HG03139 (cell line): ENCODE data around the gene TDO2.

Source experiments
- ATAC-seq: cut with Tn5 transposase; IDR thresholded peaks from one replicate; pipeline ENCODE4 v1.9.1; 2021; ENCODE audit not compliant: unreplicated experiment

Gene TDO2

DNA sequence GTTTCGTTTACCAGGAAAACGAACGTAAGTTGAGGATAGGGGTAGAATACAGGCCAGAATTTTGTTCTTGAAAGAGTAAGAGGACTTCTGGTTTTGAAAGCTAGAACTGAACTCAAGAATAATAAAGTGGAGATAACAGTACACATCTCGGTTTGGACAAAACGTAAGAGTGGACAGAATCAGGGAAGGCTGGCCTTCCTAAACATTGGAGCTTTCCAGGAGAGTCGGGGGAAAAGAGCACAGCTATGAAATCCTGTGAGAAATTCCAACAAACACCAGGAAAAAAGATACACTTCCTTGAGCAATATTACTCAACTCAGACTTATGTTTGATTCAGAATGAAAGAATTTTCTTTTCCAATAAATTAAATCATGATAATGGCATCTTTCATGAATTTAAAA lies 49.0 kb downstream of the TDO2 start:
- no peak for ATAC-seq

DNA sequence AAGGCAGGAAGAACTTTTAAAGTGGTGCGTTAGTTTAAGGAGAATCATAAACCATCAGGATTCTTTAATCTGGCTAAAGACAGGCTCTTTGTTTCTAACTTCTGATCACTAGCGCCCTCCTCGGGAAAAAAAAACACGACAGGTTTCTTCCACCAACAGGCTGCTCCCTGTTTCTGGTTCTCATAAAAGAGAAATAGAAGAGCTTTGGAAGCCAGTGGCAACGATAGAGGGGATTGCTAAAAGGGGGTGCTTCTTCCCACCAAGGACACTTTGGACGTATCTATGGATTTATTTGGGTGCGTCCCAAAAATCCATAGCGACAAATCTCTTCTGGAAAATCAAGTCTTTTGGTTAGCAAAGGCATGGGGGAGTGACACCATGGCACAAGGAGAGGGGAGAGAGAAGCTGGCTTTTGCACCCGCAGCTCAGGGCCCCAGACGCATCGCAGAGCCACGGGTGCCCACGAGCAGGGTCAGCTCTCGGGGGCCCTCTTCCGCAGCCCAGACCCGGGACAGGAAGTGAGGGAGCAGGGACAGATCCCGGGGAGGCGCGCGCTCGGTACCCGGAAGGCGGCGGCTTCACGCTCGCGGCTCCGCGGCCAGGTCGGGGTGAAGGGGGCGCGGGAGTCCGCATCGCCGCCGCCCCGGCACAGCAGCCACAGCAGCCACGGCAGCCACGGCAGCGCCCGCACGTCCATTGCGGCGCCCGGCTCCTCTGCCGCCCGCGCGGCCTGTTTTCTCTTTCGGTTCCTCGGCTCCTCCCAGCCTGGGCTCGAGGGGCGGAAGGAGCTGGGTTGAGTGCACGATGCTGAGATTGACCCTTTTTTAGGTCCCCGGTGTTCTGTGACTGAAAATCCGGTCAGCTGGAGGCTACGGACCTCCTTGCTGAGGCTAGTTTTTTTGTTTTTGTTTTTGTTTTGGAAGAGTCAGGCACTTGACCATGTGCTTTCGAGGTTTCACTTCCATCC lies 49.9 kb downstream of the TDO2 start, which contains the start of gene CTSO:
Gene CTSO (minus strand): TSS at position 716 of the 967 bp plus-strand sequence. CDS start 19 bp downstream, at position 697.
- peak; percentile 95 for ATAC-seq

DNA sequence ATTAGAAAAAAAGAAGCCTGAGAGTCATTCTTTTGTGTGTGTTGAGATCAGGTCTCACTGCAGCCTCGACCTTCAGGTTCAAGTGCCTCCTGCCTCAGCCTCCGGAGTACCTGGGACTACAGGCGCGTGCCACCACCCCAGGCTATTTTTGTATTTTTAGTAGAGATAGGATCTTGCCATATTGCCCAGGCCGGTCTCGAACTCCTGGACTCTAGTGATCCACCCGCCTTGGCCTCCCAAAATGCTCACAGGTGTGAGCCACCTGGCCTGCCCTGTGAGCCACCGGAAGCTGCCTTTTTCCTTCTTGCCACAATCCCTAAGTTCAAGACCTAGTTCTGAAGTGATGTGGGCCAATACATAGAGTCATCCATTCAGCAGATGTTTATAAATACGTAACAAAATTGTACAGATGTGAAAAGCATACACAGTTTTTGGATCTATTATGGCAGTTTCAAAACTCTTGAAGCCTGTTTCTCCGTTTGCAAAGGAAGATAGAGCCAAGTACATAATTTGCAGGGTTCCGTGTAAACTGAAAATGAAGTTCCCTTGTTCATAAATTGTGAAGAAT lies 50.7 kb downstream of the TDO2 start:
- no peak for ATAC-seq

DNA sequence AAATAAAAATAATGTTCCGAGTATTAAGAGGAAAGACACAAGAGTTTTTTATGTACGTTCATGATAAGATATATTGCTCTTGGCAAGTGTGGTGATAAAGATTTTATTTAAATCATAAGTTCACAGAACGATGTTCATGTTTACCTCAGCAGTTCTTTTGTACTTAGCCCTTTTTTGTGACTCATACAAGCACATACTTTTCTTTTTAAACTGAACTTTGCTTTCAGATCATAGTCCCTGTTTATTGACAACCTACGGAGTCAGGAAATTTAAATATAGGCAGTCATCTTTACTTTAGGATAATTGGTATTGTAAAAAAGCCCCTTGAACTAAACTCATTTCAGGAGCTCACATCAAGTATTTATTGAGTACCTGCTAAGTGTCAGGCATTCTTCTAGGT lies 51.4 kb downstream of the TDO2 start:
- ATAC-seq = no peak

DNA sequence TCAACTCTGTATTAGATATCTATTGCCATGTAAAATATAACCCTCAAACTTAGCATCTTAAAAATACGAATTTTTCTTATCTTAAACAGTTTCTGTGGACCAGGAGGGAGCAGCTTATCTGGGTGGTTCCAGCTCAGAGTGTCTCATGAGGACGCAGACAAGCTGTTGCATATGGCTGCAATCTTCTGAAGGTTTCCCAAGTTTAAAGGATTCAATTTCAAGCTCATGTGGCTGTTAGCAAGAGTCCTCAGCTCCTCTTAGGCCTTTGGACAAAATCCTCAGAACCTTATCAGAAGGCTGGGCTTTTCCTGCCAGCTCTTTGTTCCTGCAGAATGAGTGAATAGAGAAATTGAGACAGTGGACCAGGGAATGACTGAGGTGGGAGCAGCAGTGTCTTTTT lies 53.0 kb downstream of the TDO2 start:
- no peak for ATAC-seq

DNA sequence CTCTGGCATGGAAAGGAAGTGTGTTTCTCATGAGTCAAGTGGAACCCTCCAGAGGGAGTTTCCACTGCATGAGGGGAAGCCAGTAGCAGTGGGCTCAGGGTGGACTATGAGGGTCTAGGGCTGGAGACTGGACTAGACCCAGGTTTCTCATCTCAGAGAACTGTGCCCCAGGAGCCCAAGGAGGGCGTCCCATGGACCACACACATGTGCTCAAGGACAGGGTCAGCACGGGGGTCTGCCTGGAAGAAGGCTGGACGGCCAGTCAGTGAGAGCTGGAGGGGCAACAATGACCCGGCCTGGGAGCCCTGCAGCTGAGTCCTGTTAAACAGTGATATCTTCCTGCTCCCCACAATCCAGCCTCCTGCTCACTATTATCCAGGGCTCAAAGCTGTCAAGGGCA lies 55.9 kb downstream of the TDO2 start:
- ATAC-seq = no peak

DNA sequence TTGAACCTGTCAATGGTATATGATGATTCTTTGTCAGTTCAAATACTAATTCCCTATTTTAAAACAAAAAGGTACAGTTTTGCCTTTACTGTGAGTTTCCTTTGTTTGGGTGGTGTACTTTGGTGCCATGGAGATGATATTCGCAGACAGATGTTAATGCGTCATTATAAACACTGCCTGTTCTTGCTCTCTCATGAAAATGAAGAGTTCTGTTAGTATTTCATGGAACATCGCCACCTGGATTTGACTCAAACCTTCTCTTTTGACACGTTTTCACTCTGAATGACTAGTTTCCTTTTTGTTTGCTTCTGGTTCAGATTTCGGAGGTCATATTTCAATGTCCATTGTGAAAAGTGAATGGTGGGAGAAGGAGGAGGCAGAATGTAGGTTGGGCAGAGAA lies 57.0 kb downstream of the TDO2 start:
- no peak for ATAC-seq

DNA sequence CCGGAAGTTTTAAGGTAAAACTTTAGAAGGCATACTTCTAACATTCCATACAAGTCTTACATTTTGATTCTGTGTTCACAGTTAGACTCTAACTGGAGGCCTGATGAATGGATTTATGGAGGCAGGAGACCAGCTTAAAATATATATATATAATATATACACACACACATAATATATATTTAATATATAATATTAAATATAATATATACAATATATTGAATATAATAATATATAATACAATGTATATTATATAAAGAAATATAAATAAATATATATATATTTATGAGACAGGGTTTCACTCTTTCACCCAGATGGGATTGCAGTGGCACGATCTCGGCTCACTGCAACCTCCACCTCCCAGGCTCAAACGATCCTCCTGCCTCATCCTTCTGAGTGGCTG lies 58.1 kb downstream of the TDO2 start:
- no peak for ATAC-seq

DNA sequence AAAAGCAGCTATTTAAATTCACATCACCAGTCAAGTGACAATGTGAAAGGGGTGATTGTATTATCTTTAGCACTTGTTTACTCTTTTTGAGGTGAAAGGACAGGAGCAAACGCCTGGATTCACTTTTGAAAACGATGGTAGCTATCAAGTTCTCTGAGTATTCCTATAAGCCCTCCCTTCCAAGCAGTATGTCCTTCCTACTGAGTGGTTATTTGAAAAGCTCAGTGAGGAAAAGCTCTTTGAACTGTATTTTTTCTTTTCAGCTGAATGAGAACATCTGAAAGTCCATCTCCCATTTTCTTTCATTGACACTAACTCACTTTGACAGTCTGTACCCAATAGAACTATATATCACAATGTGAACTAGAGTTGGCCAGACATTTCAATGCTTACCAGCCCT lies 59.3 kb downstream of the TDO2 start:
- ATAC-seq = no peak

DNA sequence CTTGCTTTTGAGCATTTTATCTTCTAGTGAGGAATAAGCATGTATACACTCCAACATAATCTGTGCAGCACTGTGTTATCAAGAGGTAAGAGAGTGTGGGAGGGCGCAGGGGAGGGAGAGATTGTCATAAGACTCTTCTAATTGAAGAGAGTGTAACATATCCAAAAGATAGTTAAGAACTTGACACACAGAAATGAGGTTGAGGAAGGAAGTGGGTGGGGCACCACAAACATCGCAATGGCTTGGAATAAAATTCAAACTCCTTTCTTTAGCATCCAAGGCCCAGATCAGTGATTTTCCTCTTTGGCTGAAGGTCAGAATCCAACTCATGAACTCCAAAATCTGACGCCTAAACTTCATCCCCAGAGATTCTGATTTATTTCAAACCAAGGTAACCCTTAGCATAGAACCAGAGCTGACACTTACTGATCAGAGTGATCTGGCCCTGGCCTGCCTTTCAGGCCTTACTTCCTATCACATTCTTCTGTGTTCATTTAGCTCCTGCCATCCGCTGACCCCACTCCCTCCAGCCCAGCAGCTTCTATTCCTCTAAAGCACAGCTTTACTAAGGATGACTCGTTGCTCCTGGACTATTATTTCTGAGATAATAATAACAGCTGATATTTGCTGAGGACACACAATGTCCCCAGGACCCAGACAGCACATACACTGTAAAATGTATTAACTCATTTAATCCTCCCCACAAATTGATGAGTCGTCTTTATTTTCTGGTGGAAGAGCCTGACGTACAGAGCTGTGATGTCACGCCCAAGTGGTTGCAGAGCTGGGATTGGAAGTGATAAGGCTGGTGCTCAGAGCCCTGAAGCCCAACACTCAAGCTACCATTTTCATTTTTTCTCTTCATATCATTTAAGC lies 60.8 kb downstream of the TDO2 start:
- no peak for ATAC-seq

DNA sequence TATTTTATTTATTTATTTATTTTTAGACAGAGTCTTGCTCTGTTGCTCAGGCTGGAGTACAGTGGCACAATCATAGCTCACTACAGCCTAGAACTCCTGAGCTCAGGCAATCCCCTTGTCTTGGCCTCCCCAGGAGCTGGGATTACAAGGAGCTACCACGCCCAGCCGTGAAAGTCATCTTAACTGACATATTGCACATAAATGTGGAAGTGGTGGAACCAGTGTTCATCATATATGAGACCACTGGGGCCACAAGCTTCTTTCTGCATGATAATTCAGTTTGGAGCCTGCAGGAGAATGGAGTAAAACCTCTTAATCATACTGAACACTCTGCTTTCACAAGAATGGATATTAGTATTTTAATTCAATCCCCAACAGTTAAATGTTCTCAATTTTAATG lies 62.7 kb downstream of the TDO2 start:
- no peak for ATAC-seq

DNA sequence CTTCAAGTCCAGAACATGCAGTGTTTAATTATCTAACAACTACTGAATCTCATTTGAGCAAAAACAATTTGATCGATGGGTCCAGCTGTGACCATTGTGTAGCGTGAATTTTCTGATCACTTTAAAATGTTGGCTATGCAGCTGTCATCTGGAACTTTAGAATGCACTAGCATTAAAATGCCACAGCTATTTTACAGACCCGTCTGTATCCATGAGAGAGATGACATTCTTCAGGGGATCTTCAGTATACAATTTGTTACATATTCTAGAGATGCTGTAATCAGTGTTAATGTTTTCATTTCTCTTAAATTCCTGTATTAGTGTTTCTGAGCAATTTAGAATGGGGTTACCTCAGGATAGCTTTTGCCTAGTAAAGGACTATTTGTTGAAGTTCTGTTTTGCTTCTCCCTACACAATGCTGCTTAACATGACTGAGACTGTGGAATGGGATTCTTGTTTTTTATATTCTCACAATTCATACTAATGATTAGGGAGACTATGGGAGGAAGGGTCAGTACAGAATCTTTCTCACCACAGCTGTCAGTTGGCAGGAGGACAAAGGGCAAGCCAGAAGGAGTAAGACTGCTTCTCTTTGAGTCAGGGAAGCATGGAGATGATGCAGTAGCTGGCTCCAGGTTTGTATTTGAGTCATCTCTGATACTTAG lies 63.4 kb downstream of the TDO2 start:
- ATAC-seq = no peak
